RWPE1 (cell line): Measurements from ENCODE around the gene CCDC188.

Experiments used
- CTCF ChIA-PET: fragments of 350-600 bp; sonication (Branson Sonifier 250); formaldehyde crosslinking; extraction: SDS; loops from one replicate; lab custom pipeline; 2021; lab: Yijun Ruan, JAX
- POLR2A ChIA-PET: fragments of 400-600 bp; formaldehyde crosslinking; extraction: SDS; loops from one replicate; lab custom pipeline; 2020; ENCODE audit warnings: antibody characterized with exemption; ENCODE audit not compliant: low non-redundant PET; lab: Yijun Ruan, JAX
- DNase-seq: peaks from one replicate; pipeline ENCODE4 v3.0.0; 2012; ENCODE audit warnings: low spot score
- H3K27ac ChIP-seq: fragments of 450-650 bp; 2 replicates; pipeline ENCODE4 v1.5.1; 2017
- CTCF ChIP-seq: fragments of 450-650 bp; conservative IDR thresholded peaks from 2 replicates; pipeline ENCODE4 v1.5.1; 2017; ENCODE audit warnings: low read depth, mild to moderate bottlenecking

The CCDC188 gene

GRCh38 chr22:20155330-20156041 is 4.6 kb upstream of the CCDC188 start:
- H3K27ac ChIP-seq, result no peak overlapping the region
- ChIA-PET POLR2A (no interaction called here), CTCF (no interaction called here)
- DNase-seq, result no peak
- TF ChIP-seq CTCF, result no peak

- H3K27ac ChIP-seq, result no peak overlapping the region
- ChIA-PET CTCF (no interaction called here), POLR2A (no interaction called here)
- no peak for TF ChIP-seq CTCF
- DNase-seq, result no peak
These were observed 3.8 kb upstream of the CCDC188 start for GRCh38 chr22:20154602-20155187.

- ChIA-PET POLR2A (no interaction called here), CTCF (no interaction called here)
- no peak for TF ChIP-seq CTCF
These were observed 3.1 kb upstream of the CCDC188 start for GRCh38 chr22:20153945-20154344.

GRCh38 chr22:20152464-20152890 is 1.6 kb upstream of the CCDC188 start:
- CTCF ChIA-PET, result no interaction called here

More at GRCh38 chr22:20153945-20154344, 3.1 kb upstream of the CCDC188 start:
- DNase-seq, result no peak
- no peak overlapping the region for H3K27ac ChIP-seq

GRCh38 chr22:20151276-20151588 is 377 bp upstream of the CCDC188 start:
- ChIA-PET CTCF (interaction anchor here (0.6 kb wide), 1 partner anchor 25 kb away, joined by 4 read pairs; no protein-coding TSS in a partner anchor), POLR2A (no interaction called here)
- no peak for TF ChIP-seq CTCF
- no peak overlapping the region for H3K27ac ChIP-seq
- DNase-seq, result no peak

More at GRCh38 chr22:20152464-20152890, 1.6 kb upstream of the CCDC188 start:
- POLR2A ChIA-PET, result no interaction called here
- TF ChIP-seq CTCF, result no peak
- no peak for DNase-seq
- H3K27ac ChIP-seq, result no peak overlapping the region

GRCh38 chr22:20149257-20150250 is 1.3 kb downstream of the CCDC188 start:
- POLR2A ChIA-PET, result no interaction called here
- DNase-seq, result no peak
- no peak for TF ChIP-seq CTCF
- no peak overlapping the region for H3K27ac ChIP-seq
- CTCF ChIA-PET, result no interaction called here
